ENCODE data around the gene NRN1L.

GRCh38 chr16:67871256-67871655 is 13.4 kb upstream of the NRN1L start:
- TF ChIP-seq CTCF (IDR thresholded peaks at IDR 0.05) (no peak), POLR2A (IDR thresholded peaks at IDR 0.05) (no peak), EP300 (IDR thresholded peaks at IDR 0.05) (no peak), POLR2AphosphoS5 (IDR thresholded peaks at IDR 0.05) (no peak)
